Stimulated activated CD4-positive, alpha-beta T cell treated with anti-CD3 and anti-CD28 coated beads, Interleukin-12 subunit alpha, Interleukin-12 subunit beta, amount 100 ng/mL, for 48 hours (primary cell): ENCODE measurements around the gene RPRML.
"Not testable (repeated sequence)": the region's sequence is repeated elsewhere in the genome, so short reads cannot be mapped to it uniquely, and the experiment has no call there.

Experiments used
- DNase-seq, 3 donors: peaks; one replicate each; pipeline ENCODE4 v3.0.0-alpha.2; 2020; ENCODE audit warnings: low read depth in 2 of 3, low spot score in 1 of 3

Gene RPRML

DNA sequence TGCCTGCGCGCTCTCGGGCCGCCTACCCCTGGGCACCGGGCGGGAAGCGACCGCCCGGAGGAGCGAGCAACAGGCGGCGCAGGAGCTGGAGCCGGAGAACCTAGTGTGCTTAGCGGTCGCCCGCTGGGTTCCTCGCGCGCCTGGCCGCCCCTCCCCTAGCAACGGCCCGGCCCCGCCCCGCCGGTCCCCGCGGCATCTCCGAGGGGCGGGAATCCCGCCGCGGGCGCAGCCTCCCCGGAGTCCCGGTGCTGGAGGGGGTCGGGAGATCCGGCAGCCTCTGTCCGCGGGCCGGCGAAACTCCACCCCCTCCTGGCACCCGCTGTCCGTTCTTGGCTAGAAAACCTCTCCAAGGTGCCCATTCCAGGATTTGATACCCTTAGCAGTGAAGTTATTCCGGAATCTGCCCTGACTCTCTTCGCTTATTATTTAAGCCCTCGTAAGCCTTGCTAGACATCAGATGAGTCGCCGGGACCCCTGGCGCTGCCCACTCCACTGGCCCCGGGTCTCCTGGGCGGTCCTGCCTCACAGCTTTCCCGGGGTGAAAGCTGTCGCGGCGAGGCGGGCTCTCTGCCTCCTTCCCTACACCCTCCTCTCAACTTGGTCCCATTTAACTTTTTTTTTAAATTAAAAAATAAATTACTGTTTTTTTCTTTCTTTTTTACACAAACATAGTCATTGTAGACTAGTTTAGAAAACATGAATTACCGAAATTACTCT lies at the start of gene RPRML:
TSS of gene RPRML (minus strand) at position 107 of the 717 bp plus-strand sequence. CDS start 246 bp downstream, outside the sequence.
- peak; percentile 8 to 34 (median 18) for DNase-seq

DNA sequence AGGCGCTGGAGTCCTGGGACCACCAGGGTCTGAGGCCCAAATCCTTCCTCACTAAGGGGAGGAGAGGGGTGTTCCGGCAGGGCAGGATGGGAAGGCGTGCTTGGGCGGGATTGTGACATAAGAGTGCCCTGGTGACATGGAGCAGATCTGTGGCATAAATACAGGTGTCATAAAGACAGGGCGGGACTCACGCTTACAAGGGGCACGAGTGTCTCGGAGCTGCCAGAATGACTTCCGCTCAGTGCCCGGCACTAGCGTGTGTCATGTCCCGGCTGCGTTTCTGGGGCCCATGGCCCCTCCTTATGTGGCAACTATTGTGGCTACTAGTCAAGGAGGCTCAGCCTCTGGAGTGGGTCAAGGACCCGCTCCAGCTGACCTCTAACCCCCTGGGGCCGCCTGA lies 37.9 kb upstream of the RPRML start:
- not testable (repeated sequence) for DNase-seq

DNA sequence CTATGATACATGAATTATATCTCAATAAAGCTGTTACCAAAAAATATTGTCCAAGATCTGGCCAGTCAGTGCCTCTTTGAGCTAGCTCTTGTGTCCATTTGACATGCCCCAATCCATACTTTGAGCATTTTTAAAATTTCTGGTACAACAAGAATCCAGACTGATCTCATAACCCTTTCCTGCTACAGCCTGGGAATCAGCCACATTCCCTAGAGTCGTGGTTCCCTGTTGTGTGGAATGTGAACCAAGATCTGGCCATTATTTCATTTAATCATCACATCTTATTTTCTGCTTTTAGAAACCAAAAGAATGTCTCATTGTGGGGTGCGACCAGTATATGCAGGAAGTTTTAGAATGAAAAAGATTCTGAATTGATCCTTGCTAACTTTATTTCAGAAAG lies 34.3 kb upstream of the RPRML start:
- no peak for DNase-seq

DNA sequence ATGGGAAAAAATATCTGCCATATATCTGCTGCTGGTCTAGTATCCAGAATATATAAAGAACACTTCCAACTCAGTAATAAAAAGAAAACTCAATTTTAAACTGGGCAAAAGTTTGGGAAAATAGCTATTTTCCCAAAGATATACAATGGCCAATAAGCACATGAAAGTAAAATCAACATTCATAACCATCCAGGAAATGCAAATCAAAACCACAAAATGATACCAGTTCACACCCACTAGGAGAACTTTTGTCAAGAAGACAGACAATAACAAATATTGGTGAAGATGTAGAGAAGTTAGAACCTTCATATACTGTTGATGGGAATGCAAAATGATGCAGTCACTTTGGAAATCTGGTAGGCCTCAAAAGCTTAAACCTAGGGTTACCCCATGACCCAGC lies 33.4 kb upstream of the RPRML start:
- no peak for DNase-seq

- DNase-seq, result no peak
Observed at GRCh38 chr17:47009759-47010594, 30.9 kb upstream of the RPRML start.

DNA sequence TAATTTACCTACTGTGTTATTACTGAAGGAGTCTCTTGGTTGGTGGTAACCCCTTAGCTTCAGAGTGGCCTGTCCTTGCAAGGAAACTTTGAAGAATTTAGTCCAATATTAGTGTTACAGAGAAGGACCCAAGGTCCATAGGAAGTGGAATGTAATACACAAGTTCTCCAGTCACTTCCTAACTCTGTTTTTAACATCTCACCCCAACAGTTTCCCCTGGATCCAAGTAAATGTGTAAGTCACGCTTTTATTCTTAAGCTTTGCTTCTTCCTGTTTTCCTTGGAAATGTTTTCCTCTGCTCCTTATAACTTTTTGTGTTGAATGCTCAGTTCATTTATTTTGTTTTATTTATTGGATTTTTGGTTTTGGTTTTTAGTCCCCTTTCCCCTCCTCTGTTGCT lies 25.9 kb upstream of the RPRML start:
- no peak for DNase-seq

- not testable (repeated sequence) for DNase-seq
Observed at GRCh38 chr17:47003864-47004263, 24.8 kb upstream of the RPRML start.

GRCh38 chr17:46995841-46996571 lies 17.0 kb upstream of the RPRML start:
- DNase-seq, result no peak

DNA sequence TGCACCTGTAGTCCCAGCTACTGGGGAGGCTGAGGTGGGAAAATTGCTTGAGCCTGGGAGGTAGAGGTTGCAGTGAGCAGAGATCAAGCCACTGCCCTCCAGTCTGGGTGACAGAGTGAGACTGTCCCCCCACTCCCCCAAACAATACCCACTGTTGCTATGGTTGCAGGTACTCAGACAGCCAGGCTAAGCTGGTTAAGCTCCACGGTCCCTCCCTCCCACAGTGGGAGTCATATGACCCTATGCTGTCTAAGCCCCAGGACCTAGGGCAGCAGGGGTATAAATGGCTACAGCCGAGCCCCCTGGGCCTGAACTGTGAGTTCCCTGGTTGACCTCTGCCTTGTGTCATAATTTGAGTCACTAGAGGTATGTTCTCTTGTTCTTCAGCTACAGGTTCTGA lies 15.9 kb upstream of the RPRML start:
- DNase-seq, result no peak

GRCh38 chr17:46991617-46992016 lies 12.6 kb upstream of the RPRML start:
- DNase-seq, result no peak

DNA sequence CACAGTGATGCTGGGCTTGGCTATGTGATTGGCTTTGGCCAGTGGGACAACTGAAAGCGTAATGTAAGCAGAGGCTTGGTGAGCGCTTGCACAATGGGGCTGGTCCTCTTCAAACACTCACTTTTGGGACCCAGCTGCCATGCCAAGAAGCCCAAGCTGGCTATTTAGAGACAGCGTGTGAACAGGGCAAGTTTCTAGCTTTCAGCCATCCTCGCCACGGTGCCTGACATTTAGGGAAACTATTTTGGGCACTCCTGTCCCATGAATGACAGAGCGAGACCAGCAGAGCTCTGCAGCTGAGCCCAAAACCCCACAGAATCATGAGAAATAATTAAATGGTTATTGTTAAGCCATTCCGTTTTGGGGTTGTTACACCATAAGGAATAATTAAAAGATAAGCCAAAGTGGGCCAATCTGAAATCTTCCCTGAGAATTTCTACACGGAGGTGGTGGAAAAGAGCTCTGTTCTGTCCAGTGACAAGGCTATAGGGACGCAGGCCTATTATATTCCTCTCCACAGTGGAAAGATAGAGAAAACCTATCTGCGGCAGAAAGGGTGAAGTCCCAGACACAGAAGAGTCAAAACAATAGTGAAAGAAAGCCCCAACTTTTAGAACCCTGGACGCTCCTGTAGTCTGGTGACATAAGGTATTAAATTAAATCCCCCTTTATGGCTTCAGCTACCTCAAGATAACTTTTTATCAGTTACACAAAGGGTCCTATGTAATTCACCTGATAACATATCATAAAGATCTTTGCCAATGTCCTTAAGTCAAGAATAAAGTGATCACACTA lies 10.8 kb upstream of the RPRML start:
- DNase-seq, result no peak

GRCh38 chr17:46987927-46988326 lies 8.9 kb upstream of the RPRML start:
- not testable (repeated sequence) for DNase-seq

DNA sequence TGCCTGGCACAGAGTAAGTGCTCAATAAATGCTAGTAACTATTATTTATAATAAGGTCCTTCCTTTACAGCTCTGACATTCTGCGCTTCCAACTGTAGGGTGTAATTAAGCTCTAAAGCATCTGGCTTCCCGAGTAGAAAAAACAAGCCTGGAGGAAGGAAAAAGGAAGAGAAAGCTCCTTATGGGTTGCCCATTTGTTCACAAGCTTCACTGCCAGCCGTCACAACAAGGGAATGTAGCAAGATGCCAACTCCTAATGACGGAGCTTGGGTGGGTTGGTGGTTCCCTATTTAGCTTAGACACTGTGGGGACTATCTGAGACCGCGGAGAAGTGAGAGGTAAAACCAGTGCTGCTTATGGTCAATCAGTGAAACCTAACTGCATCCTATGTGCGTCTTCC lies 7.3 kb upstream of the RPRML start:
- DNase-seq, result no peak

DNA sequence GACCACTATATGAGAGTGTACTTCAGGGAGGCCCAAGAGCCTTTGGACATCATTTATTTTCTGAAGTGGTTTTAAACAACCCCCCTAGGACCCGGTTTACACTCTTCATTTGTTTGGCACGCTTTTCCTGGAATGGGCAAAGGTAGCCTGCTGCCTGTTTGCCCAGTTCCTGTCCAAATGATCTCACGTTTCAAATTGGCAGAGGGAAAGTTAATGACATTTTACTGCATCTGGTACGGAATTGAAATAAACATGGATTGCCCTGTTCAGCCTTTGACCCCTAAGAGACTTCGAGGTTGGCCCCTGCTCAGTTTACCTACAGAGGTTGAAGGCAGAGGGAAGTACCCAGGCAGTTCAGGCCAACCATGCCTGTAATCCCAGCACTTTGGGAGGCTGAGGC lies 5.8 kb upstream of the RPRML start:
- DNase-seq, result no peak

- DNase-seq, result no peak
Observed at GRCh38 chr17:46984341-46984740, 5.3 kb upstream of the RPRML start.

DNA sequence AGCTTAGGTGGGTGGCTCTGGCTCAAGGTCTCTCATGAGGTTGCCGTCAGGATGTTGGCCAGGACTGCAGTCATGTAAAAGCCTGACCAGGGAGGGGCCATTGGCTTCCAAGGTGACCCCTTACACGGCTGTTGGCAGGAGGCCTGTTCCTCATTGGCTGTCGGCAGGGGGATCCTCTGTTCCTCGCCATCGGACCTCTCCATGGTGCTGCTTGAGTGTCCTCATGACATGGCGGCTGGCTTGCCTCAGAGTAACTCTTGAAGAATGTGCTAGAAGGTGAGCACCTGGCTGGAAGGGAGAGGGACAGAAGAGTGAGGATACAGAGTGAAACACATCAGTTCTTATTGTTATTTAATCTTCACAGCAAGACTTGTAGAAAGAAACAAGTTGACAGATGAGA lies 4.7 kb upstream of the RPRML start:
- DNase-seq, result no peak

GRCh38 chr17:46982577-46982976 lies 3.5 kb upstream of the RPRML start:
- DNase-seq, result no peak

DNA sequence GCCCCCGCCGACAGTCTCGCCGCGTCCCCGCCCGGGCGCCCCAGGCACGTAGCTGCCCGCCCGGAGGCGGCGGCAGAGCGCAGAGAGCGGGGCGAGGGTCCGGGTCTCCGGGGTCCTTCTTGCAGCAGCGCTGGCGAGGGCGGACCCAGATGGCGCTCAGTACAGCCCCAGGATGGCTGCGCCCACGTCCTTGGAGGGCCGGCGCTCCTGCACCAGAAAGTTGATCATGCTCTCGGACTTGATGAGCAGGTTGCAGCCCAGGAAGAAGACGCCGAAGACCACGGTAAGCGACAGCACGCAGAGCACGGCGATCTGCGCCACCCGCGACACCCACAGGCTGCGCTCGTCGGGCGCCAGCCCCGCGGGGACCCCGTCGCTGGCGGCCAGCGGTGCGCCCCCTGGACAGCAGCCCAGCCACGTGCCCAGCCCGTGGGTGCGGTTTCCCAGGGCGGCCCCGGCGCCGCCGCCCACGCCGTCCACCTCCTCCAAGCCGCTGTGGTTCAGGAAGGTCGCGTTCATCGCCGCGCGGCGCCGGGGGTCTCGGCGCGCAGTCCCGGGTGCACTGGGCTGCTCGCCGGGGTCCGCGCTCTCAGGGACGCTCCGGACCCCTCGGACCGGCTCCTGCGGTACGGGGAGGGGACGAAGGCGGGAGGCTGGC lies 435 bp downstream of the RPRML start:
- no peak for DNase-seq

DNA sequence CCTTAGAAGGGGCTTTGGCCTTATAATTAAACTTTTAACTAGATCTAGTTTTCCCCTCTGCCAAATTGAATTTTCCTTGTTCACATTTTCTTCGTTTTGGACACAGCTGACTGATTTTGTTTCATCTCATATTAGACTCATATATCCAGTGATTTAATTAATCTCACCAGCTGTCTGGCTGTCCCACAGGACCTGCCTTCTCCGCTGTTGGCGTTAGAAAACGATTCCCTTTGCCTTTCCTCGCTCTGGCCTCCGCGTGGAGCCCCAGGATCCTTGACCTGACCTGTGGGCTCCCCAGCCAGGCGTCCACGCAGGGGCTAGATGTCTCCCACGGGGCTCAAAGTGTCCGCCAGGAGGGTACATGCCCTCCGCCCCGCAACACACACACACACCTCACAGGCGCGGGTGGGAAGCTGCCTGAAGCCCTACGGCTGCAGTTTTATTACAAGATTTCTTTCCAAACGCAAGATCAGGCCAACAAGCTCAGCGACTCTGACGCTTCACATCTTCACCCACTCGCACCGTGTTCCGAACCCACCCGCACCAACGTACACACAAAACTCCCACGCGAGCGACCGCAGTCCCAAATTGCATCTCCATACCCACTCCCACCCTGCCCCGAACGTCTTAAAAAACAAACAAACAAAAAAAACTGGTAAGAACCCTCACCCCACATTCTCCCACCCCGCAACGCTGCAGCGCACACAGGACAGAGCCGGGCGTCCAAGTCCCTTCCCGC lies 1.1 kb downstream of the RPRML start:
- no peak for DNase-seq

DNA sequence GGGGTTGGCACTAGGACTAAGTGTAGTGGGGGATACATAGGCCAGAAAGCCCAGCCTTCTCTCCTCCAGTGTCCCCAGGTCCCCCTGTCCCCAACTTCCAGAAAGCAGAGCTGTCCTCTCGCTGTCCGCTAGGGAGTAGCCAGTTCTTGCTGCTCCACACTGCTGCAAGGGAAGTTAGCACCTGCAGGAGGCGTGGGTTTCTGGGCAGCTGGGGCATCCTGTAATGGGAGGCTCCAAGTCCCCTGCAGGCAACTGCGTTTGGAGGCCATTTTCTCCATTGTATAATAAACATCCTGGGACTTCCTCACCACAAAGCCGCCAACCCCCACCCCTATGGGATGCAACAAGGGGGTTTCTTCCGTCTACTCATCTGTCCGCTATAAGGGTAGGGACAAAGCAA lies 1.7 kb downstream of the RPRML start:
- no peak for DNase-seq
